Measurements from ENCODE around the gene BAZ2B. TPM values are rescaled to one million over a fixed set of nuclear protein-coding genes. Genes with fewer than 3 reads are reported as not detected.
"Not testable (repeated sequence)": the region's sequence is repeated elsewhere in the genome, so short reads cannot be mapped to it uniquely, and the experiment has no call there.

BAZ2B gene
- total RNA-seq, 2 donors from 2014 or later = 11.6 to 17.0 TPM

GRCh38 chr2:159633219-159633618, 16.9 kb upstream of the BAZ2B start:
- Mint-ChIP-seq H3K9me3 (peaks cover under 1% of the 10 kb centered on the region), H3K4me1 (no peaks in the 10 kb centered on the region)
- no peak for ATAC-seq (replicated peaks)

GRCh38 chr2:159625628-159626027, 9.3 kb upstream of the BAZ2B start:
- not testable (repeated sequence) for H3K4me3 Mint-ChIP-seq; H3K36me3 Mint-ChIP-seq (ENCODE audit: low read depth); ATAC-seq (replicated peaks); H3K27me3 Mint-ChIP-seq; H3K27ac Mint-ChIP-seq; H3K4me1 Mint-ChIP-seq; H3K9me3 Mint-ChIP-seq

More at GRCh38 chr2:159633219-159633618, 16.9 kb upstream of the BAZ2B start:
- Mint-ChIP-seq H3K27me3 (no peaks in the 10 kb centered on the region), H3K36me3 (ENCODE audit: low read depth) (no peaks in the 10 kb centered on the region), H3K4me3 (no peak overlapping the region), H3K27ac (no peak overlapping the region)

GRCh38 chr2:159623436-159623835, 7.1 kb upstream of the BAZ2B start:
- no peaks in the 10 kb centered on the region for H3K4me1 Mint-ChIP-seq
- no peak for ATAC-seq (replicated peaks)
- H3K27ac Mint-ChIP-seq = no peak overlapping the region
- H3K36me3 Mint-ChIP-seq (ENCODE audit: low read depth) = no peaks in the 10 kb centered on the region
- H3K4me3 Mint-ChIP-seq = no peak overlapping the region
- H3K9me3 Mint-ChIP-seq = no peaks in the 10 kb centered on the region
- no peaks in the 10 kb centered on the region for H3K27me3 Mint-ChIP-seq

GRCh38 chr2:159622966-159623365, 6.6 kb upstream of the BAZ2B start:
- no peak for ATAC-seq (replicated peaks)
- H3K36me3 Mint-ChIP-seq (ENCODE audit: low read depth) = no peaks in the 10 kb centered on the region
- no peaks in the 10 kb centered on the region for H3K9me3 Mint-ChIP-seq
- H3K27me3 Mint-ChIP-seq = no peaks in the 10 kb centered on the region
- no peaks in the 10 kb centered on the region for H3K4me1 Mint-ChIP-seq
- no peak overlapping the region for H3K27ac Mint-ChIP-seq
- no peak overlapping the region for H3K4me3 Mint-ChIP-seq

- Mint-ChIP-seq H3K36me3 (ENCODE audit: low read depth) (no peaks in the 10 kb centered on the region), H3K27me3 (peaks cover 5% of the 10 kb centered on the region), H3K4me1 (peaks cover 5% of the 10 kb centered on the region), H3K4me3 (no peak overlapping the region), H3K9me3 (no peaks in the 10 kb centered on the region), H3K27ac (no peak overlapping the region)
- no peak for ATAC-seq (replicated peaks)
Observed at GRCh38 chr2:159620796-159621195, 4.4 kb upstream of the BAZ2B start.

- peaks cover 9% of the 10 kb centered on the region for H3K4me1 Mint-ChIP-seq
- H3K36me3 Mint-ChIP-seq (ENCODE audit: low read depth) = no peaks in the 10 kb centered on the region
- peaks cover 5% of the 10 kb centered on the region for H3K27me3 Mint-ChIP-seq
- no peak overlapping the region for H3K4me3 Mint-ChIP-seq
- no peak for ATAC-seq (replicated peaks)
- no peaks in the 10 kb centered on the region for H3K9me3 Mint-ChIP-seq
- no peak overlapping the region for H3K27ac Mint-ChIP-seq
Observed at GRCh38 chr2:159617646-159618045, 1.3 kb upstream of the BAZ2B start.

- Mint-ChIP-seq H3K4me3 (no peak overlapping the region), H3K27me3 (peaks cover 5% of the 10 kb centered on the region), H3K36me3 (ENCODE audit: low read depth) (no peaks in the 10 kb centered on the region), H3K4me1 (peaks cover 9% of the 10 kb centered on the region), H3K27ac (no peak overlapping the region), H3K9me3 (no peaks in the 10 kb centered on the region)
- ATAC-seq (replicated peaks) = no peak
Observed at GRCh38 chr2:159617100-159617499, 752 bp upstream of the BAZ2B start.

GRCh38 chr2:159615367-159616285, 722 bp downstream of the BAZ2B start:
- Mint-ChIP-seq H3K4me3 (peak overlapping the region; percentile 92), H3K27ac (peak overlapping the region; percentile 87), H3K9me3 (no peaks in the 10 kb centered on the region), H3K27me3 (peaks cover 5% of the 10 kb centered on the region), H3K36me3 (ENCODE audit: low read depth) (no peaks in the 10 kb centered on the region), H3K4me1 (peaks cover 9% of the 10 kb centered on the region)
- ATAC-seq (replicated peaks) = peak; percentile 85

- no peaks in the 10 kb centered on the region for H3K36me3 Mint-ChIP-seq (ENCODE audit: low read depth)
- H3K4me1 Mint-ChIP-seq = peaks cover 9% of the 10 kb centered on the region
- H3K4me3 Mint-ChIP-seq = peak overlapping the region; percentile 92
- H3K9me3 Mint-ChIP-seq = no peaks in the 10 kb centered on the region
- H3K27me3 Mint-ChIP-seq = peaks cover 5% of the 10 kb centered on the region
- H3K27ac Mint-ChIP-seq = peak overlapping the region; percentile 87
- no peak for ATAC-seq (replicated peaks)
Observed at GRCh38 chr2:159614534-159615366, 1.6 kb downstream of the BAZ2B start.

- Mint-ChIP-seq H3K4me1 (peaks cover 9% of the 10 kb centered on the region), H3K36me3 (ENCODE audit: low read depth) (no peaks in the 10 kb centered on the region), H3K9me3 (no peaks in the 10 kb centered on the region), H3K27me3 (peaks cover 5% of the 10 kb centered on the region), H3K27ac (no peak overlapping the region), H3K4me3 (no peak overlapping the region)
- ATAC-seq (replicated peaks) = no peak
Observed at GRCh38 chr2:159613651-159614285, 2.6 kb downstream of the BAZ2B start.

GRCh38 chr2:159613091-159613490, 3.3 kb downstream of the BAZ2B start:
- Mint-ChIP-seq H3K27me3 (peaks cover 5% of the 10 kb centered on the region), H3K9me3 (no peaks in the 10 kb centered on the region), H3K4me1 (peaks cover 9% of the 10 kb centered on the region), H3K27ac (no peak overlapping the region), H3K36me3 (ENCODE audit: low read depth) (no peaks in the 10 kb centered on the region), H3K4me3 (no peak overlapping the region)
- no peak for ATAC-seq (replicated peaks)

GRCh38 chr2:159612255-159612901, 4.0 kb downstream of the BAZ2B start:
- H3K27me3 Mint-ChIP-seq = peaks cover 5% of the 10 kb centered on the region
- H3K4me3 Mint-ChIP-seq = no peak overlapping the region
- no peaks in the 10 kb centered on the region for H3K36me3 Mint-ChIP-seq (ENCODE audit: low read depth)
- no peak for ATAC-seq (replicated peaks)
- H3K4me1 Mint-ChIP-seq = peaks cover 9% of the 10 kb centered on the region
- H3K27ac Mint-ChIP-seq = no peak overlapping the region
- H3K9me3 Mint-ChIP-seq = no peaks in the 10 kb centered on the region

GRCh38 chr2:159609811-159610549, 6.4 kb downstream of the BAZ2B start:
- H3K9me3 Mint-ChIP-seq = no peaks in the 10 kb centered on the region
- H3K4me3 Mint-ChIP-seq = no peak overlapping the region
- ATAC-seq (replicated peaks) = no peak
- no peaks in the 10 kb centered on the region for H3K27me3 Mint-ChIP-seq
- H3K27ac Mint-ChIP-seq = no peak overlapping the region
- H3K36me3 Mint-ChIP-seq (ENCODE audit: low read depth) = no peaks in the 10 kb centered on the region
- H3K4me1 Mint-ChIP-seq = peaks cover 2% of the 10 kb centered on the region
